Measurements from ENCODE around the gene PCSK5.

DNA sequence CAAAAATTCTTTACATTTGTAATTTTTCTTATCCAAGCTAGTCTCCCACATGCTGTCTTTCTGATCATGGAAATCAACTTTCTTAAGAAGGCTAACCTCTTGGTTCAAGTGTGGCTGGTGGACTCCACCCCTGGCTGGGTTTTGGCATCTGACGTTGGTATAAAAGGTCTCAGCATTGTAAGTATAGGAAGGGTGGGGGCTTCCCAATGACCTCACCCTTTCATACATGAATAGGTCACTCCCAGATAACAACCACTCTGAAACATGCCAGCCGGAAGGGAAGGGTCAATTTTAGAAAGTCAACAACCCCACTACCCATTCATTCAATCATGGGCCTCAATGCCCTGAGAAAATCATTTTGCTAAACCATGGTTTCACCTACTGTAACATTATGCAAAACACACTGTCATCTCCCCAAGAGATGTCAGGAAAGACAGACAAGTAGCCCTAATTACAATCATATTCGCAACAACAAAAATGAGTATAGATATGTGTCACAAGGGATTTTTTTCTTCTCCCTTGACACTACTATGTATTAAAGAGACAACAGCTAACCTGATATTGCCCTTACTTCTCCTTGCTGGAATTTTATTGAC, 31.9 kb upstream of the PCSK5 start:
- TF ChIP-seq CTCF (optimal IDR thresholded peaks at IDR 0.05 in 1 of 3, IDR thresholded peaks at IDR 0.05 in 1 of 3, conservative IDR thresholded peaks at IDR 0.05 in 1 of 3; ENCODE audit: extremely low read depth in 1 of 3, insufficient read depth in 2 of 3, low read length in 3 of 3) (no peak), EZH2 (IDR thresholded peaks at IDR 0.05; ENCODE audit: low read length) (no peak)
